Measurements from ENCODE around the gene SMKR1.

GRCh38 chr7:129553899-129554461 is 51.6 kb downstream of the SMKR1 start:
- TF ChIP-seq CTCF (IDR thresholded peaks at IDR 0.05 in 8 of 11, conservative IDR thresholded peaks at IDR 0.05 in 3 of 11) (no peak), POLR2A (IDR thresholded peaks at IDR 0.05) (no peak), POLR2AphosphoS5 (IDR thresholded peaks at IDR 0.05) (peak in 1 of 3 donors; percentile 19)

Data from spleen (tissue), 7 donors.